Measurements from ENCODE around the gene SSX2B.
"Not testable (repeated sequence)": the region's sequence is repeated elsewhere in the genome, so short reads cannot be mapped to it uniquely, and the experiment has no call there.

SSX2B gene

GRCh38 chrX:52750952-52751351 lies at the start of gene SSX2B:
TSS of gene SSX2B (plus strand) at chrX:52751252. CDS start at chrX:52752681, 1,429 bp downstream.
- H3K27ac Mint-ChIP-seq; H3K27me3 Mint-ChIP-seq (ENCODE audit: low read depth); H3K36me3 Mint-ChIP-seq (ENCODE audit: low read depth); H3K4me3 Mint-ChIP-seq; H3K9me3 Mint-ChIP-seq; H3K4me1 Mint-ChIP-seq (ENCODE audit: low read depth): not testable (repeated sequence)

GRCh38 chrX:52707078-52707477 lies 44.0 kb upstream of the SSX2B start, which contains the start of gene SSX2:
TSS of gene SSX2 (minus strand) at chrX:52707178. CDS start at chrX:52705749, 1,429 bp downstream.
- H3K27ac Mint-ChIP-seq; H3K9me3 Mint-ChIP-seq; H3K4me1 Mint-ChIP-seq (ENCODE audit: low read depth); H3K4me3 Mint-ChIP-seq; H3K27me3 Mint-ChIP-seq (ENCODE audit: low read depth); H3K36me3 Mint-ChIP-seq (ENCODE audit: low read depth): not testable (repeated sequence)

GRCh38 chrX:52765983-52766382 lies 14.9 kb downstream of the SSX2B start:
- H3K27ac Mint-ChIP-seq; H3K36me3 Mint-ChIP-seq (ENCODE audit: low read depth); H3K9me3 Mint-ChIP-seq; H3K27me3 Mint-ChIP-seq (ENCODE audit: low read depth); H3K4me1 Mint-ChIP-seq (ENCODE audit: low read depth); H3K4me3 Mint-ChIP-seq: not testable (repeated sequence)

- not testable (repeated sequence) for H3K4me1 Mint-ChIP-seq (ENCODE audit: low read depth); H3K36me3 Mint-ChIP-seq (ENCODE audit: low read depth); H3K4me3 Mint-ChIP-seq; H3K27me3 Mint-ChIP-seq (ENCODE audit: low read depth); H3K9me3 Mint-ChIP-seq; H3K27ac Mint-ChIP-seq
These were observed 22.5 kb downstream of the SSX2B start for GRCh38 chrX:52773504-52773903.

GRCh38 chrX:52797327-52797726 lies 46.3 kb downstream of the SSX2B start, which contains the start of gene SPANXN5:
TSS of gene SPANXN5 (minus strand) at chrX:52797427. CDS start at chrX:52797348, 79 bp downstream.
- not testable (repeated sequence) for H3K9me3 Mint-ChIP-seq; H3K36me3 Mint-ChIP-seq (ENCODE audit: low read depth); H3K4me1 Mint-ChIP-seq (ENCODE audit: low read depth); H3K4me3 Mint-ChIP-seq; H3K27ac Mint-ChIP-seq; H3K27me3 Mint-ChIP-seq (ENCODE audit: low read depth)

GRCh38 chrX:52804876-52805275 lies 53.8 kb downstream of the SSX2B start:
- not testable (repeated sequence) for H3K4me1 Mint-ChIP-seq (ENCODE audit: low read depth); H3K27ac Mint-ChIP-seq; H3K9me3 Mint-ChIP-seq; H3K4me3 Mint-ChIP-seq; H3K36me3 Mint-ChIP-seq (ENCODE audit: low read depth)
- H3K27me3 Mint-ChIP-seq (ENCODE audit: low read depth): peaks cover 12% of the 10 kb centered on the region

All from T-helper 1 cell treated with Interleukin-12 subunit alpha and Interleukin-12 subunit beta and Interleukin-4 antibody, amounts not matched to agents 30 μg/mL and 1 μg/mL, for 36 hours (primary cell).